PFSK-1 (cell line): Measurements from ENCODE around the gene STAT3.

Experiments
- POLR2AphosphoS5 ChIP-seq: IDR thresholded peaks from 2 replicates; pipeline ENCODE4 v1.6.1; 2012; ENCODE audit warnings: low read depth, mild to moderate bottlenecking, control low read depth, low read length, moderate library complexity
- SIN3A ChIP-seq: IDR thresholded peaks from 2 replicates; pipeline ENCODE4 v1.6.1; 2012; ENCODE audit warnings: mild to moderate bottlenecking, low read length, moderate library complexity, borderline replicate concordance; ENCODE audit not compliant: insufficient read depth
- TAF1 ChIP-seq: IDR thresholded peaks from 2 replicates; pipeline ENCODE4 v1.6.1; 2012; ENCODE audit warnings: low read length, control low read depth, borderline replicate concordance; ENCODE audit not compliant: insufficient read depth
- TF ChIP-seq, protein P1 (sequence below), 2 experiments: IDR thresholded peaks; 2 replicates each; pipeline versions ENCODE4 v1.6.1 to v1.8.0; 2011 to 2012; ENCODE audit warnings: low read depth in 2 of 2, low read length in 2 of 2, control low read depth in 1 of 2, inconsistent platforms in 1 of 2, mild to moderate bottlenecking in 1 of 2, moderate library complexity in 1 of 2; ENCODE audit not compliant: insufficient read depth in 1 of 2

DNA sequence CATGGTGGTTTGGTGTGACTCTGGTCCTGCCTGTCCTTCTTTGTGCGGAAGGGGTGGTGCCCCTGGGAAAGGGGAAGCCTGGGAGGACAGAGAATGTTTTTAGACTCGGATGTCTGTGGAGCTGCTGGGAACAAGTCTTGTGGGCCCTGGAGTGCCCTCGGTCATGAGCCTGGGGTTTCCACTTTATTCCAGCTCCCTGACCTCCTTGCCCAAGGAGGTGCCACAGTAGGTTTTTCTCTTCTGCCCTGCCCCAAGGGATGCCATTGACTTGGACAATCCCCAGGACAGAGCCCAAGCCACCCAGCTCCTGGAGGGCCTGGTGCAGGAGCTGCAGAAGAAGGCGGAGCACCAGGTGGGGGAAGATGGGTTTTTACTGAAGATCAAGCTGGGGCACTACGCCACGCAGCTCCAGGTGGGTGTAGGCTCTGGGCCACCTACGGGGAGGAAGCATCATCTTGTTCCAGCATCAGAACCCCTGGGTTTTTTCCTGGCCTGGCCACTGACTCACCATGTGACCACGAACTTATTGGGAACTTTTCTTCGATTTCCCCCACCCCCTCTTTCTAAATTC, 98.5 kb downstream of the STAT3 start:
- no peak for TF ChIP-seq POLR2AphosphoS5
- TF ChIP-seq, protein P1, sequence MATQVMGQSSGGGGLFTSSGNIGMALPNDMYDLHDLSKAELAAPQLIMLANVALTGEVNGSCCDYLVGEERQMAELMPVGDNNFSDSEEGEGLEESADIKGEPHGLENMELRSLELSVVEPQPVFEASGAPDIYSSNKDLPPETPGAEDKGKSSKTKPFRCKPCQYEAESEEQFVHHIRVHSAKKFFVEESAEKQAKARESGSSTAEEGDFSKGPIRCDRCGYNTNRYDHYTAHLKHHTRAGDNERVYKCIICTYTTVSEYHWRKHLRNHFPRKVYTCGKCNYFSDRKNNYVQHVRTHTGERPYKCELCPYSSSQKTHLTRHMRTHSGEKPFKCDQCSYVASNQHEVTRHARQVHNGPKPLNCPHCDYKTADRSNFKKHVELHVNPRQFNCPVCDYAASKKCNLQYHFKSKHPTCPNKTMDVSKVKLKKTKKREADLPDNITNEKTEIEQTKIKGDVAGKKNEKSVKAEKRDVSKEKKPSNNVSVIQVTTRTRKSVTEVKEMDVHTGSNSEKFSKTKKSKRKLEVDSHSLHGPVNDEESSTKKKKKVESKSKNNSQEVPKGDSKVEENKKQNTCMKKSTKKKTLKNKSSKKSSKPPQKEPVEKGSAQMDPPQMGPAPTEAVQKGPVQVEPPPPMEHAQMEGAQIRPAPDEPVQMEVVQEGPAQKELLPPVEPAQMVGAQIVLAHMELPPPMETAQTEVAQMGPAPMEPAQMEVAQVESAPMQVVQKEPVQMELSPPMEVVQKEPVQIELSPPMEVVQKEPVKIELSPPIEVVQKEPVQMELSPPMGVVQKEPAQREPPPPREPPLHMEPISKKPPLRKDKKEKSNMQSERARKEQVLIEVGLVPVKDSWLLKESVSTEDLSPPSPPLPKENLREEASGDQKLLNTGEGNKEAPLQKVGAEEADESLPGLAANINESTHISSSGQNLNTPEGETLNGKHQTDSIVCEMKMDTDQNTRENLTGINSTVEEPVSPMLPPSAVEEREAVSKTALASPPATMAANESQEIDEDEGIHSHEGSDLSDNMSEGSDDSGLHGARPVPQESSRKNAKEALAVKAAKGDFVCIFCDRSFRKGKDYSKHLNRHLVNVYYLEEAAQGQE (IDR thresholded peaks at IDR 0.05; ENCODE audit: insufficient read depth in 1 of 2, low read depth in 2 of 2, low read length in 2 of 2) = no peak
- TF ChIP-seq TAF1 = no peak
- TF ChIP-seq SIN3A = no peak
